Sciatic nerve (tissue), 1 donor: ENCODE measurements around the gene IL4. TPM values are rescaled to one million over a fixed set of nuclear protein-coding genes. Genes with fewer than 3 reads are reported as not detected.

ENCODE experiments used
- total RNA-seq: library from RNA; stranded (reverse); fragmentation: NEBNext Ultra II Directional; extraction: Animal tissue kit (Norgen Biotek cat#: 25700); gene quantifications from one replicate; pipeline ENCODE4 v1.2.1, GENCODE V29; 2021
- donor health status: DM: no; HTN: no; CAD: no.

IL4 gene
- total RNA-seq, 1 donor from 2014 or later = not detected

Other genes with a start within 250 kb of the IL4 start
- 52.2 TPM for gene IRF1, start 183.2 kb upstream of the IL4 start, total RNA-seq
- not detected for gene IL5, start 130.5 kb upstream of the IL4 start, total RNA-seq
- gene RAD50, start 117.0 kb upstream of the IL4 start, total RNA-seq = 31.5 TPM
- not detected for gene IL13, start 15.8 kb upstream of the IL4 start, total RNA-seq
- 20.7 TPM for gene KIF3A, start 63.6 kb downstream of the IL4 start, total RNA-seq
- 0.36 TPM for gene CCNI2, start 73.4 kb downstream of the IL4 start, total RNA-seq
- 59.3 TPM for gene SEPTIN8, start 103.2 kb downstream of the IL4 start, total RNA-seq
- gene SOWAHA, start 139.3 kb downstream of the IL4 start, total RNA-seq = 2.5 TPM
- gene SHROOM1, start 156.7 kb downstream of the IL4 start, total RNA-seq = 33.3 TPM
- 0.40 TPM for gene GDF9, start 192.5 kb downstream of the IL4 start, total RNA-seq
- 187 TPM for gene UQCRQ, start 192.7 kb downstream of the IL4 start, total RNA-seq
- gene LEAP2, start 199.7 kb downstream of the IL4 start, total RNA-seq = 2.9 TPM